Activated CD4-positive, CD25-positive, alpha-beta regulatory T cell (primary cell): ENCODE measurements around the gene FXYD5.
"Not testable (repeated sequence)": the region's sequence is repeated elsewhere in the genome, so short reads cannot be mapped to it uniquely, and the experiment has no call there.

Experiments
- DNase-seq, 4 experiments: peaks; one replicate each; lab custom pipeline; 2025; lab: John Stamatoyannopoulos, UW

FXYD5 gene

DNA sequence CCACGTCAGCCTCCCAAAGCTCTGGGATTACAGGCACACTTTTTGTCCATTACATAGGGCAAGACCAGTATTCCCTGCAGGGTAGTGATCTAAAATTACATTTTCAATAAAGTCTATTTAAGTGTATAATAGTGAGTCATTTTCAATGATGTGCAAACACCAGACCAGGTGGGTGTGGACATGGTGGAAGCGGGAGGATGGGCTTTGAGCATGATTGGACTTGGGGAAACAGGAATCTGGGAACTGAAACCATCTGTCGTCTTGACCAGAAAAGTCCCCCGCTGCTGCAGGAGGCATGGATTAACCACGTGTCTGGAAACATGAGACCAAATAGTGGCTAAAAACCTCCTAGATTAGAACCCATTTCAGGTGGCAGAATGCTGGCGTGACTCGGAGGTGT is 34.0 kb upstream of the FXYD5 start:
- DNase-seq, result no peak

DNA sequence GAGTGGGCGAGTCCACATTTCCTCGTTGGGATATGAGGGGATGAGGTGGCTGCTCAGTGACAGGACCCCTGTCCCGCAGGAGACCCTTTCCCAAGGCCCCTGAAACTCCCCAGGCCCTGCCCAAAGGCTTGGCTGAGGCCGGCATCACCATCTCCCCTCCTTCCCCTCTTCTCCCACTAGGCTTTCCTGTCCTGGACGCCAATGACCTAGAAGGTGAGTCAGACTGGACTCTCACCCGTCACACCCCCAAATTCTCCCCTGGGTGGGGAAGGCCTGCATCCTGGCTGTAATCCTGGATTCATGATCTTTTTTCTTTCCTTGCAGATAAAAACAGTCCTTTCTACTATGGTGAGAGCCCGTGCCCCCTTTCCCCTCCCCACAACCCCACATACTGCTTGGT is 33.6 kb upstream of the FXYD5 start:
- DNase-seq, result no peak

DNA sequence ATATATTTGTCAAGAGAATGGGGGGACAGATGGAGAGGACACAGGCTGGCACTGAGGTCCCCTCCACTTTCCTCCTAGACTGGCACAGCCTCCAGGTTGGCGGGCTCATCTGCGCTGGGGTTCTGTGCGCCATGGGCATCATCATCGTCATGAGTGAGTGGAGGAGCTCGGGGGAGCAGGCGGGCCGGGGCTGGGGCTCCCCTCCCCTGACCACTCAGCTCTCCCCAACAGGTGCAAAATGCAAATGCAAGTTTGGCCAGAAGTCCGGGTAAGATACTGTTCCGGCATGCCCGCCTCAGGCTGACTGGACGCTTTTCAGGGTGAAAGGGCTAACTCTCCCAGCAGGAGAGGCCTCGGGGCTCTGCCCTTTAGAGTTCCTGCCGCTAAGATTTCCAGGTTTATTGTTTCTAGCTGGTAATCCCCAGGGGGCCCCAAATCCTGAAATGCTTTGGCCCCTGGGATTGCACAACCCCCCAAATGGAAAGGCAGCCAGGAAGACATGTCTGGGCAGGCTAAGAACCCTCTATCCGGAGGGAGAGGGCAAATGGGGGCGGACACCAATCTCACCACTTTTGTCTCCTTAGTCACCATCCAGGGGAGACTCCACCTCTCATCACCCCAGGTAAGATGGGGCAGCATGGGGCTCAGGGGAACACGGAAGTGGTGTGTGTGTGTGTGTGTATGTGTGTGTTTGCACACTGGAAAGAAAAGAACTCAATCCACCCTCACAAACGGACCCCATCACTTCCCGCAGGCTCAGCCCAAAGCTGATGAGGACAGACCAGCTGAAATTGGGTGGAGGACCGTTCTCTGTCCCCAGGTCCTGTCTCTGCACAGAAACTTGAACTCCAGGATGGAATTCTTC is 31.6 kb upstream of the FXYD5 start:
- no peak for DNase-seq

DNA sequence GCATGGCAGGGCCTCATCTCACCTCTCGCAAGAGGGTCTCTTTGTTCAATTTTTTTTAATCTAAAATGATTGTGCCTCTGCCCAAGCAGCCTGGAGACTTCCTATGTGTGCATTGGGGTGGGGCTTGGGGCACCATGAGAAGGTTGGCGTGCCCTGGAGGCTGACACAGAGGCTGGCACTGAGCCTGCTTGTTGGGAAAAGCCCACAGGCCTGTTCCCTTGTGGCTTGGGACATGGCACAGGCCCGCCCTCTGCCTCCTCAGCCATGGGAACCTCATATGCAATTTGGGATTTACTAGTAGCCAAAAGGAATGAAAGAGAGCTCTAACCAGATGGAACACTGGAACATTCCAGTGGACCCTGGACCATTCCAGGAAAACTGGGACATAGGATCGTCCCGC is 31.0 kb upstream of the FXYD5 start:
- no peak for DNase-seq

DNA sequence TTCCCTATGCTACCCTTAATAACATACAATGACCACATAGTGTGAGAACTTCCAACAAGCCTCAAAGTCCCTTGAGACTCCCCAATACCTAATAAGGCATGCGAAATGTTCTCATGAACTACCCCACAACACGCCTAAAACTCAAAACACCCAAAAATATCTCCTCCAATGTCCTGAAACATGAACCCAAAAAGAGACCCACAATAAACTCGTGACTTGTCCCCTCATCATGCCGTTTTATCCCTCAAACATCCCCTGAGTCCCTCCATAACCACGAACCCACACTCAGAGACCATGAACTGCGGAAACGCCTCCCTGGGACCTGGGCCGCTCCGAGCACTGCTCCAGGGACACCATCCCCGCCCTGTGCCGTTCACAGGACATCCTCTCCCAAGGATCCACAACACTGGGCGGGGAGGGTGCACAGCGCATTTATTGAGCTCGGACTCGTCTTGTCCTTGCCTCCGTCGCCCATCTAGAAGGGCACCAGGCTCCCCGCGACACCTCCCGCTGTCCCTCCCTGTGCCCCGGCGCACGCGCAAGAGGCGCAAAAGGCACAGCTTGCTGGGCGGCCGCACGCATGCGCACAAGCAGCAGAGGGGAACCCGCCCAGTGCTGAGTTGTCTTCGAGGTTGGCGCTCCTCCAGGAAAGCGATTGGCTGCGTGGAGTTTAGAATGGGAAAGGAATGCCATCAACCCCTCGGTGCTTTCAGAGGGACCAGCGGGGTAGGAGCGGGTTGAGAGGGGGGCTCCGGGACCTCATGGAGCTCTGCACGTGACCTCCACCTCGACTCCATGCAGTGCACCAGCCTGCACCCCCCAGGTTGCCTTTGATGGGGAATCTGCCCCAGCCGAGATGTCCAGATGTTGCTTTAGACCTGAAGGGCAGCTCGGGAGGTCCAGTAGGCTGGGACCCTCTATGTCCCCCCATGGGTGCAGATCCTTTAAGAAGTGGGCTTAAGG is 30.2 kb upstream of the FXYD5 start:
- peak; percentile 63 to 74 (median 69) for DNase-seq

DNA sequence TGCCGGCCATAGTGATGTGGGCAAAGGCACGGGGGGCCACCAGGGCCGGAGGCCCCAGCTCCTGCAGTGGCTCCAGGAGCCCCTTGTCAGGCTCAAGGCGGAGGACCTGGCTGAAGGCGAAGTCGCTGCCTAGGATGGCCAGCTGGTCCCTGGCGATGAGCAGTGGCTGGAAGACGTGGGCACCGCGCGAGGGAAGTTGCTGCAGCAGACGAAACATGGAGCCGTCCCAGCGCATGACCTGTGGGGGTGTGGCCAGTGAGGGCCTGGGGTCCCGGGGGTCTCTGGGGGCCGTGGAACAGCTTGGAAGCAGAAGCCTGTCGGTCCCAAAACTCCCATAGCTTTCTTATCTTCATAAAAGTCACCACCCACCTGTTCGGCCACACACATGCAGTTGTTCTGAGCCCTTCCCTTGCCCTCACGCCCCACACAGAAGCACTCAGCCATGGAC is 29.2 kb upstream of the FXYD5 start:
- DNase-seq, result no peak

DNA sequence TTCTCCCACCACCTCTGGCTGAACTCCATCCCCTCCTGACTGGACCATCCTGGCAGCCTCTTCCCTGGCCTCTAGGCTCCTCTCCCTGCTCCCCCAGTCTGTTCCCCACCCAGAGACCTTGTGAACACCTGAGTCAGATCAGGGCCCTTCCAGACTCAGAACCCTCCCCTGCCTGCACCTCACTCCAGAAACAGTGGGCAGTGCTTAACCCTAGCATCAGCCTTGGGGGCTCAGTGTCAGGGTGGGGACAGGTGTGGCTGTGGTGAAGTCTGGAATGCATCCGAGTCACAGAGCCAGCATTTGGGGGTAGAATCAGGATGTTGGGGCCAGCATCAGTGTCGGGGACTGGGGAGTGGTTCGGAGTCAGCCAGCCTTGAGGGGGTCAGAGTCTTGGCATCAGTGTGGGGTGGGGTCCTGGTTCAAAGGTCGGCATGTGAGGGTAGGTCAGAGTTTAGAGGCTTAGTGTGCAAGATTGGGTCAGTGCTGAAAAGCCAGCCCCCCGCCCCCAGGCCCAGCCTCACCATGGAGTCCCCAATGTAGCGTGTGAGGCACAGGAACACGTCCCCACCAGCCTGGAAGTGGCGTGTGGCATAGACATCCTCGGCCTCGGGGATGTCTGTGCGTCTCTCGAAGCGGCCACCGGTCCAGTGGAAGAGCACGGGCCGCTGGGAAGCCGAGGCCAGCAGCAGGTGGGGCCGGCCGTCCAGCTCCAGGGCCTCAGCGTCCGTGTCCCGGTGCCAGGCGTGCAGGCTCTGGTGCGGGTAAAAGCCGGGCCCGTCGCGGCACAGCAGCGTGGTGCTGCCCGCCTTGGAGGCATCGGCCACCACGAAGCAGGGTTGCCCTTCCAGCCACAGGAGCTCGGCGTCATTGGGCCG is 28.5 kb upstream of the FXYD5 start:
- DNase-seq, result no peak

DNA sequence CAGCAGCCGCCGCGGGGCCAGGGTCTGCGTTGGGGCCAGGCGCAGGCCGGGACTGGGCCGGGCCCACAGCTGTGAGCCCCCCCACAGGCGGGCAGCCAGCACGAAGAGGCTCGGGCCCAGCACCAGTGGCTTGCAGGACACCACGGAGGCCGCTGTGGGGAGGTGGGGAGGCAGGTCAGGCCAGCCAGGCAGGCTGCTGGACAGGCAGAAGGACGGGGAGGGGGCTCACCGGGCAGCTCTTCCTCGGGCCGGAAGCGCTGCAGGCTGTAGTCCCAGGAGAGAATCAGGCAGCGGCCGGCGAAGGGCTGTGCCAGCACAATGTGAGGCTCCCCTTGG is 27.9 kb upstream of the FXYD5 start:
- no peak for DNase-seq

DNA sequence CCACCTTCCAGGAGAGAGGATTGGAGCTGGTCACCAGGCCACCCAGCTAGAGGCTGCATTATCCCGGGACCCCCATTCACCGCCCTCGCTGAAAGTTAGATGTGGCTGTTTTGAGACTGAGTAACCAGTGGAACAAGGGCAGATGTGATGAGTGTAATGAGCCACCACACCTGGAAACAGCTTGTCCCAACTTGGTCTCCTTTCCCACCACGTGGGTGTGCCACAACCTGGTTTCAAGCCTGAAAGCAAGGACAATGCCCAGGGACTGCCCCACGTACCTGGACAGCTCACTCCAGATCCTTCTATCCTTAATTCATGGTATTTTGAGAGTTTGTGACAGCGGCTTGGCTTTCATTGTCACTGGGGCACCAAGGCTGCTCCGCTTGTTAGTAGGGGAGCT is 26.7 kb upstream of the FXYD5 start:
- no peak for DNase-seq

DNA sequence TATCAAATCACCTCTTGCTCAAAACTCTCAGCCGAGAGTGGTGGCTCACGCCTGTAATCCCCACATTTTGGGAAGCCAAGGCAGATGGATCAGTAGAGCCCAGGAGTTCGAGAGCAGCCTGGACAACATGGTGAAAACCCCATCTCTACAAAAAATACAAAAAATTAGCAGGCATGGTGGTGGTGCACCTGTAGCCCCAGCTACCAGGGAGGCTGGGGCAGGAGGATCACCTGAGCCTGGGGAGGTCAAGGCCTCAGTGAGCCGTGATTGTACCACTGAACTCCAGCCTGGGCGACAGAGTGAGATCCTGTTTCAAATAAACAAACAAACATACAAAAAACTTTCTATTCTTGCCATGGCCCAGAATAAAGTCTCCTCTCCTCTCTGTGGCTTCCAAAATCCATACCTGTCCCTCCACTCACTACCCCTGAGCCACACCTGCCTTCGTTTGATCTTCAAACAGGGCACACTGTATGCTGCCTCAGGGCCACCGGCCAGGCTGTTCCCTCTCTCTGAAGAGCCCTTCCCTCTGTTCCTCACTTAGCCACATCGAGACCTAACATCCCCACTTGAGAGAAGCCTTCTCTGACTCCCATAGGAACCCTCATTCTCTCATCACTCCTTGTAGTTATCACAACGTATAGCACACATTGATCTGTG is 26.0 kb upstream of the FXYD5 start:
- DNase-seq, result no peak

DNA sequence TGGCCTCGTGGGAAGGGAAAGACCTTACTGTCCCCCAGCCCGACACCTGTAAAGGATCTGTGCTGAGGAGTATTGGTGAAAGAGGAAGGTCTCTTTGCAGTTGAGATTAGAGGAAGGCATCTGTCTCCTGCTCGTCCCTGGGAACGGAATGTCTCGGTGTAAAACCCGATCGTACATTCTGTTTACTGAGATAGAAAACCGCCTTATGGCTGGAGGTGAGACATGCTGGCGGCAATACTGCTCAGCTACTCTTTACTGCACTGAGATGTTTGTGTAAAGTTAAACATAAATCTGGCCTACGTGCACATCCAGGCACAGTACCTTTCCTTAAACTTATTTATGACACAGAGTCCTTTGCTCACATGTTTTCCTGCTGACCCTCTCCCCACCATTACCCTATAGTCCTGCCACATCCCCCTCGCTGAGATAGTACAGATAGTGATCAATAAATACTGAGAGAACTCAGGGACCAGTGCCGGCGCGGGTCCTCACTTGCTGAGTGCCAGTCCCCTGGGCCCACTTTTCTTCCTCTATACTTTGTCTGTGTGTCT is 24.7 kb upstream of the FXYD5 start:
- DNase-seq, result not testable (repeated sequence)

DNA sequence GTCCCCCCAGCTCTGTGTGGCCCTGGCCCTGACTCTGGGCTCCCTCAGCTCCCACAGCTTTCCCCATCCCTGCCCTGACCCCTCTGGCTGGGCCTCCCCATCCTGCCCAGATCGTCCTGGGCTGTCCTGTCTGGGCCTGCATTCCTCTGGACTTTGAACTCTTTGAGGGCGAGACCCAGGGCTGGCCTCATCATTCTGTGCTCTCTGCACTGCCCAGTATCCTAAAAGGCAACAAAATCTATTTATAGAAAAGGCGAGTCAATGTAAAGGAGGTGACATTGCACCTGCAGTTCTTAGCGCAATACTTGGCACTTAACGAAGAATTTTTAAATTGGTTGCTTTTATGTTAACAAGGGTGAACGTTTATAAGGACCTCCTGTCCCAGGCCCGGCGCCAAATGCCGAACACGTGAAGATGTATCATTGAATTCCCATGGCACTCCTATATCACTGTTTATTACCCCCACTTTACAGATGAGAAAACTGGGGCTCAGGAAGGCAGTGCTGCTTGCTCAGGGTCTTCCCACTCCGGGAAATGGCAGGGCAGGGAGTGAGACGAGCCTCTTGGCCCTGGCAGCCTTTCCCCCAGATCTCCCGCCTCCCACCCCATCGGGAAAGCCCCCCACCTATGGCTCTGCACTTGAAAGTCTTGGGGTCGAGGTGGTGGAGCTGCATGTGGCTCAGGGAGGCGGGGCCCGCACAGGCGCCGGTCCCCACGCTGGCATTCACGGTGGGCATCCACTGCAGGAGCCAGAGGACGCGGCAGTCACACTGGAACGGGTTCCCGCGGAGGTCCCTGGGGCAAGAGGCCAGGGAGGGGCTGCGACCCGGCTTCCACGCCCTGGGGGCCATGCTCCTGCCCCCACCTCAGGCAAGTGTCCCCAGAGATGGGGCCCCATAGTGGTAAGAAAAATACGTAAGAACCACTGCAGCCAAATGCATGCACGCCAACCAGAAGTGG is 23.5 kb upstream of the FXYD5 start:
- no peak for DNase-seq

DNA sequence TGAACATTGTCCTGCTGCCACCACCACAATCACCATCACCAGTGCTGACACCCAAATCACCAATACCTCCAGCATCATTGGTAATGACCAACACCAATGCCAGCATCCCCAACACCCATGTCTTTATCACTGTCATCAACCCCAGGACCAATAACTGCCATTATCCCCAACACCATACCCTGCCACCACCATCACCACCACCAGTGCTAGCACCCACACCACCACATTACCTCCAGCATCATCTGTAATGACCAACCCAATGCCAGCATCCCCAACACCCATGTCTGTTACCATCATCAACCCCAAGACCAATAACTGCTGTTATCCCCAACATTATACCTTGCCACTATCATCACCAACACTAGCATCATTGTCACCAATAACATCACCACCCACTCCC is 22.3 kb upstream of the FXYD5 start:
- DNase-seq, result no peak

DNA sequence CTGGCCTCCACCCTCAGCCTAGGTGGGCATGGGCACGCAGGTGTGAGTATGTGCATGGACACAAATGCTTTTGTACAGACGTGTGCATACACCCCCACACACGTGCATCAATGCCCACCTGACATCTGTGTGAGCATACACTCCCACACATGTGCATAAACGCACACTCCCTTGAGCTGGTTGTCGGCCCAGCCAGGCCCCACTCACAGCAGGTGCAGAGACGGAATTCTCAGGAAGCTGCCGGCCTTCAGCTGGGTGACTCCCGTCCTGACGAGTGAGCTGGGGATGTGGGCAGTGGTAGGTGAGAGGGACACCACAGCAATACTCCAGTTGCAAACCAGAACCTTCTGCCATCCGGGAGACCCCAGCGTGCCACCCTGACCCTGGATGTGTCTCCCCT is 20.7 kb upstream of the FXYD5 start:
- no peak for DNase-seq

DNA sequence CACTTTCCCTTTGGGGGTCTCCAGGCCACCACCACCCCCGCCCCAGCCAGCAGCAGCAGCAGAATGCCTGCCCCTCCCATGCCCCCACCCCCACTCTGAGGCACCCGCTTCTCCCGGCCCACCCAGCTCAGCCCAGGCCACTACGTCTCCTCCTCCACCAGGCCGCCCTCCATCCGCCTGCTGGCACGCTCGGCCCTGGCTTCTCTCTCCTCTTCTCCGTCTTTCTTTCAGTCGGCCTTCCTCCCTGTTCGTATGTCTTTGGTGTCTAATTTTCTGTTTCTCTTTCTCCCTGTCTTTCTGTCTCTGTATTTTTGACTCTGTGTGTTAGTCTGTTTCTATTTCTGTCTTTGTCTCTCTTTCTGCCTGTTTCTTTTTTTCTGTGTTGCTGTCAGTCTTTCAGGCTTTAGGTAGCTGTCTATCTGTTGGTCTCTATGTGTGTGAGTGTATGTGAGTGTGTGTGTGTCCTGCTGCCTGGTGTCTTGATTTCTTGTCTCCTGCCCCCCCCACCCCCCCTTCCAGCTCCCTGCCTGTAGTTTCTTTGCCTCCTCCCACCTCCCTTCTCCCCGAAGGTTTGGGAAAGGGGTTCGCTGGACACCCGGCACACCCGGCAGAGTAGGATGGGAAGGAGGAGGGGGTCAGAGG is 19.8 kb upstream of the FXYD5 start, which contains the start of gene LGI4:
Gene LGI4 (minus strand): TSS at position 459 of the 642 bp plus-strand sequence. CDS start 379 bp downstream, at position 80.
- no peak for DNase-seq

DNA sequence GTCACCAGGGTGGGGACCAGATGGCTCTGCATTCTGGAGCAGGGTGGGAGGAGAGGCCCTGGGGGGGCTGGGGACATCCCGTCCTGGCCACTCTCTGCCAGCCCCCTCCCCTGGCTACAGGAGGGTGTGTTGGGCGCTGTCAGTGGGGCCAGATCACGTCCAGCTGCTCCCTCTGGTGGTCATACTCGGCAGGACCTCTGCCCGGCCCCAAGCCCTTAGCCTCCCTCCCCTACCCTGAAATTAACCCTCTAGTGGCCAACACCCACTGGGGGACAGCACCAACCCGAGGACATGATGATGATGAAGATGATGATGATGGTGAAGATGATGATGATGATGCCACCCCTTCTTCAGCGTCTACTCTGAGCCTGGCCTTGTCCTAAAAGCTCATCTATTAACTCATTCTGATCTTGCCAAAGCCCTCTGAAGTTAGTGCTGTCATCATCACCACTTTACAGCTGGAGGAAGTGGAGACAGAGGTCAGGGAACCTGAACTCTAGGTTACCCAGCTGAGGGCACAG is 19.1 kb upstream of the FXYD5 start:
- peak; percentile 37 to 55 (median 46) for DNase-seq

DNA sequence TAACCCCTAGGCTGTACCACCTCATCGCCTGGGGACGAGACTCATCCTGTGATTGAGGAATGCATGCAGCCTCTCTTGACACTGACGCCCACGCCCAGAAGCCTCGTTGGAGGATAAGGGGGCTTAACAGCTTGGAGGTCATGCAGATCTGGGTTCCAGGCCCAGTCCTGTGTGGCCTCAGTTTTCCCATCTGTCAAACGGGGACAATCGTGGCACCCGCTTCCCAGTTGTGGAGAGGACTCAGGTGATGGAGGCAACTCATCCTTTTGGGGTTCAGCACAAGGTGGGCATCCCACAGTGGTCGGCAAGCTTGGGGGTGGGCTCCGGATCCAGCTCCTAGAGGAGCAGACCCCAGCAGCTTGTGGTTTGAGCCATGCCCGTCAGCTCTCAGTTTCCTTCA is 18.3 kb upstream of the FXYD5 start:
- DNase-seq, result no peak

DNA sequence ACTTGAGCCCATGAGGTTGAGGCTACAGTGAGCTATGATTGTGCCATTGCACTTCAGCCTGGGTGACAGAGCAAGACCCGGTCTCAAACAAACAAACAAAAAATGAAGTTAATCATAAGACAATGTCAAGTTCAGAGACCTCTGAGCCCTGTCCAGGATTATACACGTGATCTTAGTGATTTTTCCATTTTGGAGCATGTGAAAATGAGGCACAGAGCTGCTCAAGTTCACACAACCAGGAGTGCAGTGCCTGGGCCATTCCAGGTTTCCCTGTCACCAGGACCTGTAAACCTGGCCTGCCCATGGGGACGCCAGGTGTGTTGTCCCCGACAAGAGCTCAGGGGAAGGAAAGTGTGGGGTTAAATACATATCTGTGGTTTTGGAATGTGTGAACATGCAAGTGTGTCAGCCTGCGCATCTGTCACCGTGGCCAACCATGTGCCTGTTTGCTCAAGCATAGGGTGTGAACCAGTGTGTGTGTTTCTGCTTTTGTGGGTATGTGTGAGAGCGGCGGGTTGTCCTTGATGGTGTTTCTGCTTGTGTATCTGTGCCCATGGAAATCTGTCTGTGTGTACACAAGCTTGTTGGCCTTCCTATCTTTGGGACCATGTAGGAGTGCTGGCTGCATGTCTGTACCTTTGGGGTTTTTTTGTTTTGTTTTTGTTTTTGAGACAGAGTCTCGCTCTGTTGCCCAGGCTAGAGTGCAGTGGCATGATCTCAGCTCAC is 17.4 kb upstream of the FXYD5 start:
- DNase-seq, result no peak
